HuH-7.5 (cell line): ENCODE results near the gene PDE9A.

Experiments used
- DNase-seq: peaks from one replicate; pipeline ENCODE4 v3.0.0; 2011; ENCODE audit warnings: low spot score

The PDE9A gene

GRCh38 chr21:42642219-42642745 is 11.1 kb upstream of the PDE9A start:
- DNase-seq, result no peak

- no peak for DNase-seq
These were observed 8.9 kb upstream of the PDE9A start for GRCh38 chr21:42644223-42645208.

GRCh38 chr21:42645211-42646075 is 8.0 kb upstream of the PDE9A start:
- DNase-seq, result no peak

- DNase-seq, result no peak
These were observed 7.2 kb upstream of the PDE9A start for GRCh38 chr21:42646076-42646825.

GRCh38 chr21:42646836-42647235 is 6.6 kb upstream of the PDE9A start:
- no peak for DNase-seq

GRCh38 chr21:42648606-42649005 is 4.8 kb upstream of the PDE9A start:
- DNase-seq, result no peak

GRCh38 chr21:42649122-42650032 is 4.0 kb upstream of the PDE9A start:
- no peak for DNase-seq

GRCh38 chr21:42650033-42650370 is 3.4 kb upstream of the PDE9A start:
- DNase-seq, result no peak

- DNase-seq, result no peak
These were observed 2.7 kb upstream of the PDE9A start for GRCh38 chr21:42650441-42651421.

- DNase-seq, result no peak
These were observed 1.7 kb upstream of the PDE9A start for GRCh38 chr21:42651515-42652401.

- peak; percentile 80 for DNase-seq
These were observed 742 bp upstream of the PDE9A start for GRCh38 chr21:42652527-42653230.

GRCh38 chr21:42654179-42654912 is 925 bp downstream of the PDE9A start:
- peak; percentile 78 for DNase-seq

- no peak for DNase-seq
These were observed 1.7 kb downstream of the PDE9A start for GRCh38 chr21:42654913-42655795.

- DNase-seq, result no peak
These were observed 2.7 kb downstream of the PDE9A start for GRCh38 chr21:42655796-42656770.

- no peak for DNase-seq
These were observed 3.5 kb downstream of the PDE9A start for GRCh38 chr21:42656872-42657271.
